K562 (cell line): ENCODE measurements around the gene MECR. TPM values are rescaled to one million over a fixed set of nuclear protein-coding genes. Genes with fewer than 3 reads are reported as not detected.
A peak's percentile ranks its signal among the peaks of the same experiment; 100 is the strongest.

Experiments
- DMBX1 ChIP-seq: fragments of 250-450 bp; sonication (Bioruptor Pico); IDR thresholded peaks from 2 replicates; pipeline ENCODE4 v1.8.0; 2022; ENCODE audit warnings: inconsistent platforms, mild to moderate bottlenecking, moderate library complexity, borderline replicate concordance
- FOXP4 ChIP-seq: sonication (generic); formaldehyde crosslinking; IDR thresholded peaks from 2 replicates; pipeline ENCODE4 v1.8.0; 2022; ENCODE audit warnings: mild to moderate bottlenecking, missing genetic modification reagents, borderline replicate concordance
- HMG20A ChIP-seq: fragments of 450-650 bp; formaldehyde crosslinking; conservative IDR thresholded peaks from 2 replicates; pipeline ENCODE4 v1.4.0; 2020; ENCODE audit warnings: mild to moderate bottlenecking, mixed read lengths
- ILF3 ChIP-seq: fragments of 450-650 bp; IDR thresholded peaks from 2 replicates; pipeline ENCODE4 v1.6.1; 2018; ENCODE audit warnings: antibody characterized with exemption, mild to moderate bottlenecking, moderate library complexity, borderline replicate concordance
- KAT7 ChIP-seq: sonication (generic); formaldehyde crosslinking; IDR thresholded peaks from 2 replicates; pipeline ENCODE4 v1.8.0; 2022; ENCODE audit warnings: missing genetic modification reagents, mild to moderate bottlenecking, borderline replicate concordance
- L3MBTL2 ChIP-seq: fragments of 450-650 bp; IDR thresholded peaks from 2 replicates; pipeline ENCODE4 v1.6.1; 2016; ENCODE audit warnings: mild to moderate bottlenecking, moderate library complexity
- NFATC3 ChIP-seq: fragments of 450-650 bp; IDR thresholded peaks from 2 replicates; pipeline ENCODE4 v1.6.1; 2017; ENCODE audit warnings: mild to moderate bottlenecking
- SAFB2 ChIP-seq: fragments of 200-400 bp; formaldehyde crosslinking; IDR thresholded peaks from 2 replicates; pipeline ENCODE4 v1.6.1; 2018; ENCODE audit warnings: borderline replicate concordance, low read length, low read depth, moderate library complexity; ENCODE audit not compliant: severe bottlenecking
- SIN3B ChIP-seq: fragments of 450-650 bp; IDR thresholded peaks from 2 replicates; pipeline ENCODE4 v1.6.1; 2017; ENCODE audit warnings: low read depth, mild to moderate bottlenecking, moderate library complexity
- SMARCE1 ChIP-seq: fragments of 450-650 bp; IDR thresholded peaks from 2 replicates; pipeline ENCODE4 v1.7.1; 2016; ENCODE audit warnings: mild to moderate bottlenecking
- SUPT5H ChIP-seq: fragments of 450-650 bp; IDR thresholded peaks from 2 replicates; pipeline ENCODE4 v1.6.1; 2016
- ZBTB17 ChIP-seq: fragments of 450-650 bp; formaldehyde crosslinking; IDR thresholded peaks from 2 replicates; pipeline ENCODE4 v1.4.0; 2020; ENCODE audit warnings: mild to moderate bottlenecking
- polyA plus RNA-seq, 8 experiments: library from polyadenylated mRNA; depleted of rRNA in 4 of 8; stranded (reverse) in 5 of 8; unstranded in 3 of 8; fragments of >200 nt; fragmentation: Nextera tagmentation in 2 of 8; fragmentation: Illumina TruSeq in 1 of 8; extraction: Ambion mirVana in 2 of 8; extraction: Trizol in 1 of 8; gene quantifications; 2 replicates each; pipeline versions ENCODE4 v1.2.1 to v1.2.3, GENCODE V29; 2011 to 2014; ENCODE audit warnings: inconsistent platforms in 1 of 8, missing spikeins in 1 of 8
- total RNA-seq, 7 experiments: library from RNA; depleted of rRNA in 6 of 7; stranded (reverse); fragments of >200 nt in 6 of 7; fragmentation: Illumina TruSeq in 2 of 7; extraction: Trizol in 2 of 7; gene quantifications; 2 replicates each; pipeline versions ENCODE4 v1.2.1 to v1.2.3, GENCODE V29; 2011 to 2021; ENCODE audit warnings: low replicate concordance in 1 of 7
- TF ChIP-seq, protein P1 (sequence below): sonication (generic); formaldehyde crosslinking; IDR thresholded peaks from 2 replicates; pipeline ENCODE4 v1.8.0; 2023; ENCODE audit warnings: mild to moderate bottlenecking, missing genetic modification reagents
- TF ChIP-seq, protein P2 (sequence below), 2 experiments: fragments of 450-650 bp; IDR thresholded peaks; 2 replicates each; pipeline ENCODE4 v1.6.1; 2016; ENCODE audit warnings: mild to moderate bottlenecking in 2 of 2, borderline replicate concordance in 1 of 2, low read depth in 1 of 2, moderate library complexity in 1 of 2

The MECR gene
- total and polyA plus RNA-seq, 9 of the 15 experiments (the other 6 are each of a cell fraction or from before 2014, with no cell fraction given): 10.4 to 58.6 (median 42.9) TPM

DNA sequence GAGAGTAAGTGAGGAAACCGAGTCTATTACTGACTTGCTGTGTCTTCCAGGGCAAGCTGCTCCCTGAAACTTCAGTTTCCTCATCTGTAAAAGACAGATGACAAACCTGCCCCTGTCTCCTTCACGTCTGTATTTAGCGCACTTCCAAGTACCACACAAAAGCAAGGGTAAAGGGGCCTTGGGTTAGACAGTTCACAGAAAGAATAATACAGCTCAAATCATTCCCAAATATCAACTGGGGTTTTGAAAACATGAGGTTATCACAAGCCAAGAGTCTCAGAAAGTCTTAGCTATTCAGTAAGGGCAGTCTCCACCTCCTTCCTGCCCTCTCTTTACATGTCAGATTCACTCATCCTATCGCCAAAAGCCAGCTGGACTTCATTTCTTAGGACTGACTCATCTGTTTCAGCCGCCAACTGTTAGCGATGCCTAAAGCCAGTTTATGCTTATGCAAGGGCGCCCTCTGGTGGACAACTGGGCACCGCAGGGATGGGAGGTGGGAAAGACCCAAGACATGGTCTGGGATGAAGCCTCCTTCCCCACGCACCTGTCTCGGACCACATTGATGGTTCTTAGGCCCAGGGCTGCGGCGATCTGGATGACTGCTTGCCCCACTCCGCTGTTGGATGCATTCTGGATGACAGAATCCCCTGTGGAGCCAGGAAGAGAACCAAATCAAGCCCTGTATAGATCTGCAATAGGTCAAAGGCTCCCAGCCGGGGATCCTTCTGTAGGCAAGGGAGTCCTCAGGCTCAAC lies 28.0 kb downstream of the MECR start (continued):
- no peak for TF ChIP-seq SIN3B
- TF ChIP-seq L3MBTL2: peak; percentile 73; the same call in 1 of the 2 replicates
- TF ChIP-seq, protein P1, sequence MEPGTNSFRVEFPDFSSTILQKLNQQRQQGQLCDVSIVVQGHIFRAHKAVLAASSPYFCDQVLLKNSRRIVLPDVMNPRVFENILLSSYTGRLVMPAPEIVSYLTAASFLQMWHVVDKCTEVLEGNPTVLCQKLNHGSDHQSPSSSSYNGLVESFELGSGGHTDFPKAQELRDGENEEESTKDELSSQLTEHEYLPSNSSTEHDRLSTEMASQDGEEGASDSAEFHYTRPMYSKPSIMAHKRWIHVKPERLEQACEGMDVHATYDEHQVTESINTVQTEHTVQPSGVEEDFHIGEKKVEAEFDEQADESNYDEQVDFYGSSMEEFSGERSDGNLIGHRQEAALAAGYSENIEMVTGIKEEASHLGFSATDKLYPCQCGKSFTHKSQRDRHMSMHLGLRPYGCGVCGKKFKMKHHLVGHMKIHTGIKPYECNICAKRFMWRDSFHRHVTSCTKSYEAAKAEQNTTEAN (CRISPR knock-in tag): no peak
- TF ChIP-seq ILF3: no peak
- TF ChIP-seq HMG20A (CRISPR knock-in tag): no peak
- TF ChIP-seq SMARCE1: peak; percentile 87
- no peak for TF ChIP-seq KAT7 (CRISPR knock-in tag)
- no peak; the same call in none of the 2 replicates for TF ChIP-seq NFATC3
- TF ChIP-seq ZBTB17 (CRISPR knock-in tag): peak; percentile 87
- TF ChIP-seq SAFB2: no peak
- peak; percentile 76; the same call in 1 of the 2 replicates for TF ChIP-seq DMBX1 (CRISPR knock-in tag)
- TF ChIP-seq FOXP4 (CRISPR knock-in tag): 0 out of 2 replicates have a peak, but pooled peaks have one; percentile 62
- TF ChIP-seq, protein P2, sequence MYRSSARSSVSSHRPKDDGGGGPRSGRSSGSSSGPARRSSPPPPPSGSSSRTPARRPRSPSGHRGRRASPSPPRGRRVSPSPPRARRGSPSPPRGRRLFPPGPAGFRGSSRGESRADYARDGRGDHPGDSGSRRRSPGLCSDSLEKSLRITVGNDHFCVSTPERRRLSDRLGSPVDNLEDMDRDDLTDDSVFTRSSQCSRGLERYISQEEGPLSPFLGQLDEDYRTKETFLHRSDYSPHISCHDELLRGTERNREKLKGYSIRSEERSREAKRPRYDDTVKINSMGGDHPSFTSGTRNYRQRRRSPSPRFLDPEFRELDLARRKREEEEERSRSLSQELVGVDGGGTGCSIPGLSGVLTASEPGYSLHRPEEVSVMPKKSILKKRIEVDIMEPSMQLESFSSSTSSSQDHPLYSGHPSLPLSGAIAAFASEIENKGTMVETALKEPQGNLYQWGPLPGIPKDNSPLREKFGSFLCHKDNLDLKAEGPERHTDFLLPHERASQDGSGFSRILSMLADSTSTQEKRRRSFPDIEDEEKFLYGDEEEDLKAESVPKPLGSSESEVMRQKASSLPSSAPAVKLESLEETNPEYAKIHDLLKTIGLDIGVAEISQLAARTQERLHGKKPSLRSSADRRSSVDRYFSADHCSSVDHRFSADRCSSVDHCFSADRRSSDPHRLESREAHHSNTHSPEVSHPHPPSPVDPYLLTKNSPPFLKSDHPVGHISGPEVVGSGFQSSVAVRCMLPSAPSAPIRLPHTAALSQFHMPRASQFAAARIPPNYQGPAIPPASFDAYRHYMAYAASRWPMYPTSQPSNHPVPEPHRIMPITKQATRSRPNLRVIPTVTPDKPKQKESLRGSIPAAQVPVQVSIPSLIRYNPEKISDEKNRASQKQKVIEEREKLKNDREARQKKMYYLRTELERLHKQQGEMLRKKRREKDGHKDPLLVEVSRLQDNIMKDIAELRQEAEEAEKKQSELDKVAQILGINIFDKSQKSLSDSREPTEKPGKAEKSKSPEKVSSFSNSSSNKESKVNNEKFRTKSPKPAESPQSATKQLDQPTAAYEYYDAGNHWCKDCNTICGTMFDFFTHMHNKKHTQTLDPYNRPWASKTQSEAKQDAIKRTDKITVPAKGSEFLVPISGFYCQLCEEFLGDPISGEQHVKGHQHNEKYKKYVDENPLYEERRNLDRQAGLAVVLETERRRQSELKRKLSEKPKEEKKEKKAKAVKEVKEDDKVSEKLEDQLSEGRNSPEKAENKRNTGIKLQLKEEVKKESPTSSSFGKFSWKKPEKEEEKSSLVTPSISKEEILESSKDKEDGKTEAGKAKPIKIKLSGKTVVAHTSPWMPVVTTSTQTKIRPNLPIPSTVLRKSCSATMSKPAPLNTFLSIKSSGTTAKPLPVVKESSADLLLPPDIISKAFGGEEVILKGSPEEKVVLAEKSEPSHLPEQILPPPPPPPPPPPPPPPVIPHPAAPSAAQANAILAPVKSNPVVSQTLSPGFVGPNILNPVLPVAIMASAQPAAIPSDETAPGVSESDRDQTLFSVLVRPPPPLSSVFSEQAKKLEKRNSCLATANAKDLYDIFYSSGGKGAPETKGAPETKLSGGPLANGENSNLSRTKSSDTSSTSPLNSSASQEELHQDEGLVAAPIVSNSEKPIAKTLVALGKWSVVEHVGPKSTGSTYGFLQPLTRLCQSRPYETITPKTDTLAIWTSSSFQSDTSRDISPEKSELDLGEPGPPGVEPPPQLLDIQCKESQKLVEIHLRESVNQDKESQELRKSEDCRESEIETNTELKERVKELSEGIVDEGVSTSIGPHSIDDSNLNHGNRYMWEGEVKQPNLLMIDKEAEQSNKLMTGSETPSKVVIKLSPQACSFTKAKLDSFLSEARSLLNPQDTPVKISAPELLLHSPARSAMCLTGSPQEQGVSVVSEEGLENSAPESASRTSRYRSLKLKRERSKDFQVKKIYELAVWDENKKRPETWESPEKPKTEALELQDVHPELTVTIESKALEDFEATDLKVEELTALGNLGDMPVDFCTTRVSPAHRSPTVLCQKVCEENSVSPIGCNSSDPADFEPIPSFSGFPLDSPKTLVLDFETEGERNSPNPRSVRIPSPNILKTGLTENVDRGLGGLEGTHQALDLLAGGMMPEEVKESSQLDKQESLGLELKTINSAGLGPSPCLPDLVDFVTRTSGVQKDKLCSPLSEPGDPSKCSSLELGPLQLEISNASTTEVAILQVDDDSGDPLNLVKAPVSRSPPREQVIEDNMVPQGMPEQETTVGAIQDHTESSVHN (IDR thresholded peaks at IDR 0.05; ENCODE audit: borderline replicate concordance in 1 of 2, low read depth in 1 of 2): peak in 1 of 2 experiments; percentile 89; a peak in 2 of 4 replicates
- no peak for TF ChIP-seq SUPT5H
